ENCODE measurements around the gene KNL1.
"Not testable (repeated sequence)": the region's sequence is repeated elsewhere in the genome, so short reads cannot be mapped to it uniquely, and the experiment has no call there.

The KNL1 gene

GRCh38 chr15:40639677-40640076 is 45.6 kb downstream of the KNL1 start:
- no peak for DNase-seq (ENCODE audit: low read depth, low spot score)

GRCh38 chr15:40647523-40647922 is 53.5 kb downstream of the KNL1 start:
- H3K27ac ChIP-seq, result no peak overlapping the region
- DNase-seq (ENCODE audit: low read depth, low spot score), result no peak

More at GRCh38 chr15:40639677-40640076, 45.6 kb downstream of the KNL1 start:
- H3K27ac ChIP-seq, result no peak overlapping the region

- DNase-seq (ENCODE audit: low read depth, low spot score), result no peak
- H3K27ac ChIP-seq, result no peak overlapping the region
These were observed 56.4 kb downstream of the KNL1 start for GRCh38 chr15:40650479-40650878.

GRCh38 chr15:40660686-40661085 is 66.6 kb downstream of the KNL1 start:
- H3K27ac ChIP-seq, result no peak overlapping the region
- DNase-seq (ENCODE audit: low read depth, low spot score), result no peak

- H3K27ac ChIP-seq, result no peak overlapping the region
- no peak for DNase-seq (ENCODE audit: low read depth, low spot score)
These were observed 70.9 kb downstream of the KNL1 start for GRCh38 chr15:40664909-40665308.

GRCh38 chr15:40676290-40676689 is 82.2 kb downstream of the KNL1 start:
- H3K27ac ChIP-seq; DNase-seq (ENCODE audit: low read depth, low spot score): not testable (repeated sequence)

- DNase-seq (ENCODE audit: low read depth, low spot score); H3K27ac ChIP-seq: not testable (repeated sequence)
These were observed 82.9 kb downstream of the KNL1 start for GRCh38 chr15:40676906-40677305.

GRCh38 chr15:40680151-40680550 is 86.1 kb downstream of the KNL1 start:
- no peak for DNase-seq (ENCODE audit: low read depth, low spot score)
- no peak overlapping the region for H3K27ac ChIP-seq

GRCh38 chr15:40680959-40681358 is 86.9 kb downstream of the KNL1 start:
- not testable (repeated sequence) for DNase-seq (ENCODE audit: low read depth, low spot score); H3K27ac ChIP-seq

- no peak for DNase-seq (ENCODE audit: low read depth, low spot score)
- peak overlapping the region; percentile 36 for H3K27ac ChIP-seq
These were observed 90.3 kb downstream of the KNL1 start for GRCh38 chr15:40684381-40684780.

GRCh38 chr15:40685376-40685775 is 91.3 kb downstream of the KNL1 start:
- DNase-seq (ENCODE audit: low read depth, low spot score), result no peak
- no peak overlapping the region for H3K27ac ChIP-seq

GRCh38 chr15:40688932-40689799 is 95.1 kb downstream of the KNL1 start:
- H3K27ac ChIP-seq, result no peak overlapping the region
- DNase-seq (ENCODE audit: low read depth, low spot score), result no peak

- no peak overlapping the region for H3K27ac ChIP-seq
- no peak for DNase-seq (ENCODE audit: low read depth, low spot score)
These were observed 97.7 kb downstream of the KNL1 start for GRCh38 chr15:40691737-40692136.

GRCh38 chr15:40693904-40694687 is 100.0 kb downstream of the KNL1 start:
- peak overlapping the region; percentile 98 for H3K27ac ChIP-seq
- DNase-seq (ENCODE audit: low read depth, low spot score), result no peak

- H3K27ac ChIP-seq, result peak within 1 kb of the TSS; percentile 98
- DNase-seq (ENCODE audit: low read depth, low spot score), result peak; percentile 81
These were observed 100.8 kb downstream of the KNL1 start, which contains the start of gene RAD51 for GRCh38 chr15:40694688-40695468. Gene RAD51 (plus strand): TSS chr15:40695174. CDS start chr15:40698759, 3,585 bp downstream.

- peak overlapping the region; percentile 98 for H3K27ac ChIP-seq
- no peak for DNase-seq (ENCODE audit: low read depth, low spot score)
These were observed 101.4 kb downstream of the KNL1 start for GRCh38 chr15:40695469-40695890.

- DNase-seq (ENCODE audit: low read depth, low spot score), result no peak
- no peak overlapping the region for H3K27ac ChIP-seq
These were observed 102.2 kb downstream of the KNL1 start for GRCh38 chr15:40696228-40696627.

- no peak for DNase-seq (ENCODE audit: low read depth, low spot score)
- no peak overlapping the region for H3K27ac ChIP-seq
These were observed 103.9 kb downstream of the KNL1 start for GRCh38 chr15:40697916-40698315.

- no peak overlapping the region for H3K27ac ChIP-seq
- DNase-seq (ENCODE audit: low read depth, low spot score), result no peak
These were observed 108.0 kb downstream of the KNL1 start for GRCh38 chr15:40702077-40702476.

GRCh38 chr15:40706121-40706520 is 112.1 kb downstream of the KNL1 start:
- DNase-seq (ENCODE audit: low read depth, low spot score), result no peak
- H3K27ac ChIP-seq, result no peak overlapping the region
